SHP77 treated with DMSO at 0.1 percent for 48 hours (cell line): ENCODE results near the gene KMT5C.
"Not testable (repeated sequence)": the region's sequence is repeated elsewhere in the genome, so short reads cannot be mapped to it uniquely, and the experiment has no call there.

ENCODE experiments used
- DNase-seq: peaks from one replicate; lab custom pipeline; 2025; lab: John Stamatoyannopoulos, UW

KMT5C gene

GRCh38 chr19:55319785-55320184 is 19.9 kb upstream of the KMT5C start:
- DNase-seq: no peak

GRCh38 chr19:55320844-55321419 is 18.7 kb upstream of the KMT5C start:
- DNase-seq: no peak

GRCh38 chr19:55321466-55322137 is 18.1 kb upstream of the KMT5C start:
- no peak for DNase-seq

GRCh38 chr19:55322204-55322885 is 17.3 kb upstream of the KMT5C start:
- no peak for DNase-seq

- DNase-seq: no peak
These were observed 15.0 kb upstream of the KMT5C start for GRCh38 chr19:55324662-55325061.

GRCh38 chr19:55325172-55325571 is 14.5 kb upstream of the KMT5C start, which contains the start of gene TMEM150B:
TSS of gene TMEM150B (minus strand) at chr19:55325341. CDS start at chr19:55321036, 4,305 bp downstream.
- no peak for DNase-seq

GRCh38 chr19:55328774-55329318 is 10.8 kb upstream of the KMT5C start:
- DNase-seq: not testable (repeated sequence)

GRCh38 chr19:55329791-55330190 is 9.9 kb upstream of the KMT5C start:
- not testable (repeated sequence) for DNase-seq

GRCh38 chr19:55333870-55334269 is 5.8 kb upstream of the KMT5C start:
- no peak for DNase-seq

- no peak for DNase-seq
These were observed 3.6 kb upstream of the KMT5C start for GRCh38 chr19:55336101-55336500.

GRCh38 chr19:55339889-55340783 is 460 bp downstream of the KMT5C start:
- no peak for DNase-seq

GRCh38 chr19:55340784-55341147 is 1.1 kb downstream of the KMT5C start:
- no peak for DNase-seq

GRCh38 chr19:55341171-55341588 is 1.5 kb downstream of the KMT5C start:
- peak; percentile 28 for DNase-seq

GRCh38 chr19:55341595-55342531 is 2.2 kb downstream of the KMT5C start:
- DNase-seq: no peak

- peak; percentile 73 for DNase-seq
These were observed 4.8 kb downstream of the KMT5C start for GRCh38 chr19:55344444-55344843.

GRCh38 chr19:55345101-55345817 is 5.6 kb downstream of the KMT5C start:
- no peak for DNase-seq

GRCh38 chr19:55345818-55346724 is 6.4 kb downstream of the KMT5C start:
- no peak for DNase-seq

GRCh38 chr19:55346725-55347441 is 7.2 kb downstream of the KMT5C start:
- DNase-seq: no peak
